ENCODE measurements around the gene SPR.

Gene SPR

DNA sequence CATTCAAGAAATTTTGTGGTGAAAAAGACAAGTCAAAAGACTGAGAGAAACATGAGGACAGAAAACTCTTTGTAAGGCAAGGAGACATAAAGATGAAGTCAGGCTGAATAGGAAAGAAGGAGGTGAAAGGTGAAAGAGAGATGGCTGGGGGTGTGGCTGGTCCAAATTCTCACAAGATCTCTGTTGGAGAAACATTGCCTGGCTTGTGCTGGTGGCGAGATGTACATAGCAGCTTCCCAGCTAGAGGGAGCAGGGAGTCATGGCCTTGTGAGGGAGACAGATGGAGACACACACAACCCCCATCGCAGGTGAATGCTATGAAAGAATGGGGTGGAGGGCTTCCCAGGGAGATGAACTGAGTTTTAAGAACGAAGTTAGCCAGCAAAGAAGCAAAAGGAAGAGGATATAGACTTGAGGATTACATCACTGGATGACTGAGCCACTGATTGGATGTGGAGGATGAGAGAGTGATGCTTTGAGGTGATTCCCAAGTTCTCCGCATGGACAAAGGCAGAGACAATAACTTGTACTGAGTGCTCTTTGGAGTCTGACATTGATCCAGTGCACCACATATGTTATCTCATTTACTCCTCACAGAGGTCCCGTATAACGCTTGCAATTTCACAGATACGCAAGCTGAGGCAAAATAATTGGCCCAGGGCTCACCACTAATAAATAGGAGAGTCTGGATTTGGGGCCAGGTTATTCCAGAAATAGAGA, 26.4 kb downstream of the SPR start:
- DNase-seq (ENCODE audit: extremely low read depth, low read depth): no peak
- TF ChIP-seq, protein P1, sequence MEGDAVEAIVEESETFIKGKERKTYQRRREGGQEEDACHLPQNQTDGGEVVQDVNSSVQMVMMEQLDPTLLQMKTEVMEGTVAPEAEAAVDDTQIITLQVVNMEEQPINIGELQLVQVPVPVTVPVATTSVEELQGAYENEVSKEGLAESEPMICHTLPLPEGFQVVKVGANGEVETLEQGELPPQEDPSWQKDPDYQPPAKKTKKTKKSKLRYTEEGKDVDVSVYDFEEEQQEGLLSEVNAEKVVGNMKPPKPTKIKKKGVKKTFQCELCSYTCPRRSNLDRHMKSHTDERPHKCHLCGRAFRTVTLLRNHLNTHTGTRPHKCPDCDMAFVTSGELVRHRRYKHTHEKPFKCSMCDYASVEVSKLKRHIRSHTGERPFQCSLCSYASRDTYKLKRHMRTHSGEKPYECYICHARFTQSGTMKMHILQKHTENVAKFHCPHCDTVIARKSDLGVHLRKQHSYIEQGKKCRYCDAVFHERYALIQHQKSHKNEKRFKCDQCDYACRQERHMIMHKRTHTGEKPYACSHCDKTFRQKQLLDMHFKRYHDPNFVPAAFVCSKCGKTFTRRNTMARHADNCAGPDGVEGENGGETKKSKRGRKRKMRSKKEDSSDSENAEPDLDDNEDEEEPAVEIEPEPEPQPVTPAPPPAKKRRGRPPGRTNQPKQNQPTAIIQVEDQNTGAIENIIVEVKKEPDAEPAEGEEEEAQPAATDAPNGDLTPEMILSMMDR (IDR thresholded peaks at IDR 0.05; ENCODE audit: low read depth, low read length): no peak

DNA sequence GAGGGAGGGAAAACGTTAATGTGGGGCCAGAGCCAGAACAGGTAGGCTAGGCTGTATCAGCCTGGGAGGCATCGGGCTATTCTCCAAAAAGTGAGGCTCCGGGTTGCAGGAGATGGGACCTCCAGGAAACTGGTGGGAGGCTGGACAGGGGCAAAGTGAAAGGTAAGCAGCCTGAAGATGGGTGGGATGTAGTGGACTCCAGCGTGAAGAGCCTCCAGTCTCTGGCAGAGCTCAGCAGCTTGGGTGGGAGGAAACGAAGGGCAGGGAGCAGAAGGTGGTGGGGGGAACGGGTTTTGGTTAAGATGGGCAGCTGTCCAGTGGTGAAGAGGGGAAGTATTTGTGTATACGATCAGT, 27.0 kb downstream of the SPR start:
- DNase-seq (ENCODE audit: extremely low read depth, low read depth): no peak
- TF ChIP-seq, protein P1 (IDR thresholded peaks at IDR 0.05; ENCODE audit: low read depth, low read length): no peak

GRCh38 chr2:72914589-72915319, 27.5 kb downstream of the SPR start:
- DNase-seq (ENCODE audit: extremely low read depth, low read depth): no peak
- TF ChIP-seq, protein P1 (IDR thresholded peaks at IDR 0.05; ENCODE audit: low read depth, low read length): no peak

- DNase-seq (ENCODE audit: extremely low read depth, low read depth): no peak
- TF ChIP-seq, protein P1 (IDR thresholded peaks at IDR 0.05; ENCODE audit: low read depth, low read length): no peak
These were observed 28.2 kb downstream of the SPR start for GRCh38 chr2:72915320-72915906.

GRCh38 chr2:72915907-72916742, 28.9 kb downstream of the SPR start:
- no peak for DNase-seq (ENCODE audit: extremely low read depth, low read depth)
- TF ChIP-seq, protein P1 (IDR thresholded peaks at IDR 0.05; ENCODE audit: low read depth, low read length): no peak

DNA sequence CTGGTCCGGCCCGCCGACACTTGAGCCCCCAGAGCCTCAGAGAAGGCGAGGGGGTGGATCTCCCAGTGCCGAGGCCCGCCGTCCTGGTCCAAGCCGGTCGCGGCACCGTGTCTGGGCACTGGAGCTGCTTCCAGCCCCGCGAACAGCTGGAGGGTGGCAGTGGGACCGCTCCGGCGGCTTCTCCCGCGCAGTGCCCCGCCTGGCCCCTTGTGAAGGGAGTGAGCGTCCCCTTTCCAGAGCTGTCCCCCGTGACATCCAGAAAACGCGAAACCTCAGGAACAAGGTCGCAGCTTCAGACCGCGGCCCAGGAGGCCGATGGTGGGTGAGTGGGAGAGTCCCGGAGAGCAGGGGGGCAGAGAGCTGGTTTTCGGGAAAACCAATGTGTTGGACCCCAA, 29.5 kb downstream of the SPR start:
- TF ChIP-seq, protein P1 (IDR thresholded peaks at IDR 0.05; ENCODE audit: low read depth, low read length): no peak
- no peak for DNase-seq (ENCODE audit: extremely low read depth, low read depth)
